ENCODE measurements around the gene GAS7.
"Not testable (repeated sequence)": the region's sequence is repeated elsewhere in the genome, so short reads cannot be mapped to it uniquely, and the experiment has no call there.

DNA sequence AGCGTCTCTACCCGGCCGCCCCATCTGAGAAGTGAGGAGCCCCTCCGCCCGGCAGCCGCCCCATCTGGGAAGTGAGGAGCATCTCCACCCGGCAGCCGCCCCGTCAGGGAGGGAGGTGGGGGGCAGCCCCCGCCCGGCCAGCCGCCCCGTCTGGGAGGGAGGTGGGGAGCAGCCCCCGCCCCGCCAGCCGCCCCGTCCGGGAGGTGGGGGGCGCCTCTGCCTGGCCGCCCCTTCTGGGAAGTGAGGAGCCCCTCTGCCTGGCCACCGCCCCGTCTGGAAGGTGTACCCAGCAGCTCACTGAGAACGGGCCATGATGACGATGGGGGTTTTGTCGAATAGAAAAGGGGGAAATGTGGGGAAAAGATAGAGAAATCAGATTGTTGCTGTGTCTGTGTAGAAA lies 140.9 kb downstream of the GAS7 start:
- TF ChIP-seq POLR2A (IDR thresholded peaks at IDR 0.05; ENCODE audit: low read length); GATA1 (IDR thresholded peaks at IDR 0.05; ENCODE audit: low read depth, low read length): not testable (repeated sequence)
